HG02610 (cell line): ENCODE measurements around the gene PGM5.

ENCODE experiments used
- ATAC-seq: cut with Tn5 transposase; IDR thresholded peaks from one replicate; pipeline ENCODE4 v1.9.1; 2021; ENCODE audit warnings: mild to moderate bottlenecking, moderate library complexity; ENCODE audit not compliant: unreplicated experiment

Gene PGM5

GRCh38 chr9:68574150-68574549, 217.7 kb downstream of the PGM5 start:
- ATAC-seq: no peak

GRCh38 chr9:68575817-68576216, 219.4 kb downstream of the PGM5 start:
- ATAC-seq: no peak

- ATAC-seq: peak; percentile 87
Observed at GRCh38 chr9:68577774-68578591, 221.6 kb downstream of the PGM5 start.
